Nephron progenitor cell (in vitro differentiated cells): ENCODE results near the gene RASA4B.
A peak's percentile ranks its signal among the peaks of the same experiment; 100 is the strongest.
"Not testable (repeated sequence)": the region's sequence is repeated elsewhere in the genome, so short reads cannot be mapped to it uniquely, and the experiment has no call there.

ENCODE experiments used
- DNase-seq: peaks from one replicate; pipeline ENCODE4 v3.0.0; 2021
- H3K27ac Mint-ChIP-seq: 2 replicates; pipeline ENCODE4 v1.8.0; 2021; ENCODE audit warnings: mild to moderate bottlenecking, moderate library complexity, mixed read lengths
- H3K27me3 Mint-ChIP-seq: 2 replicates; pipeline ENCODE4 v1.8.0; 2021; ENCODE audit warnings: mild to moderate bottlenecking, low read depth, mixed read lengths; ENCODE audit not compliant: poor library complexity
- H3K36me3 Mint-ChIP-seq: 2 replicates; pipeline ENCODE4 v1.8.0; 2021; ENCODE audit warnings: low read depth, mixed read lengths
- H3K4me1 Mint-ChIP-seq: 2 replicates; pipeline ENCODE4 v1.8.0; 2021; ENCODE audit warnings: mixed read lengths
- H3K4me3 Mint-ChIP-seq: 2 replicates; pipeline ENCODE4 v1.8.0; 2021; ENCODE audit warnings: mild to moderate bottlenecking, moderate library complexity, mixed read lengths
- H3K9me3 Mint-ChIP-seq: 2 replicates; pipeline ENCODE4 v1.8.0; 2021; ENCODE audit warnings: mild to moderate bottlenecking, moderate library complexity, mixed read lengths

The RASA4B gene

DNA sequence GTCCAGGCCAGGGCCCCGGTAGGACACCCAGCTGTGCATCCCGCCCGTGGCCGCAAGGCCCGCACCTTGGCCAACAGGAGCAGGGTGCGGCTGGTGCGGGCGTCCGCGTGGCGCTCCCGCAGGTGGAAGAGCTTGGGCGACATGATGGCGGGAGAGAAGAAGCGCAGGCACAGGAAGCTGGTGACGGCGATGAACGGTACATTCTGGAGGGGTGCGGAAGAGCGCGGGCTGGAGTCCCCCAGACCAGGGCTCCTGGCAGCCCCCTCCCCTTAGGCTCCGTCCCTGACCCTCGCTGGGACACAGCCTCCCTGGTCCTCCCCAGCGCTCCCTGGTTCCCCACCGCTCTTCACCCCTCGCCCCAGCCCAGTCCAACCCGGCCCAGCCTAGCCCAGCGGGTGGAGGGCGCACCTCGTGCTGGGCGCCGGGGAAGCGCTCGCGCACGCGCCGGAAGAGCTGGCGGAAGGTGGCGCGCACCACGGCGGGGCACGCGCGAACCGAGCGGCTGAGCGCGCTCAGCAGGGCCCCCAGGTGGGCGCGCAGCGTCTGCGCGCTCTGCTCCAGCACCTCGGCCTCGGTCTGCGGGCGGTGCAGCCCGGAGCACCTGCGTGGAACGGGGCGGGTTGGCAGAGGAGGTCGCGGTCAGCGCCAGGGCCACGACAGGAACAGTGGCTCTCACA, 23.0 kb downstream of the RASA4B start:
- not testable (repeated sequence) for H3K9me3 Mint-ChIP-seq, H3K4me1 Mint-ChIP-seq, H3K27ac Mint-ChIP-seq, H3K27me3 Mint-ChIP-seq, H3K36me3 Mint-ChIP-seq, H3K4me3 Mint-ChIP-seq, DNase-seq

DNA sequence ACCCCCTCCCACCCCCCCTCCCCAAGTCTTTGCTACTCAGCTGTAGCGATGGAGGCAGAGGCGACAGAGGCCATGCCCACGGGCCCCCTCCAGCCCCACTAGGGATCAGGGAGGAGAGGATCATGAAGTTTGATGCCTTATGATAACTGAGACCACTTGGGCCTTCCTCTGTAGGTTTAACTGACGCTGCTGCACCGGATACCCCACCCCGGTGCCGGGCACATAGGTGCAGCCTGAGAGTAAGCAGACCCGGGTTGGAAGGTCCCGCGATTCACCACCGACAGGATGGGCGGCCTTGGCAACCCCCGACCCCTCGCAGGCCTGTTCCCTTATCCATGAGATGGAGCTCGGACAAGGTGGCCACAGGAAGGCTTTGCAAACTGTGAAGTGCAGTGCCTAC, 23.6 kb downstream of the RASA4B start:
- H3K27me3 Mint-ChIP-seq, H3K4me1 Mint-ChIP-seq, H3K4me3 Mint-ChIP-seq, H3K27ac Mint-ChIP-seq, DNase-seq, H3K36me3 Mint-ChIP-seq, H3K9me3 Mint-ChIP-seq: not testable (repeated sequence)

DNA sequence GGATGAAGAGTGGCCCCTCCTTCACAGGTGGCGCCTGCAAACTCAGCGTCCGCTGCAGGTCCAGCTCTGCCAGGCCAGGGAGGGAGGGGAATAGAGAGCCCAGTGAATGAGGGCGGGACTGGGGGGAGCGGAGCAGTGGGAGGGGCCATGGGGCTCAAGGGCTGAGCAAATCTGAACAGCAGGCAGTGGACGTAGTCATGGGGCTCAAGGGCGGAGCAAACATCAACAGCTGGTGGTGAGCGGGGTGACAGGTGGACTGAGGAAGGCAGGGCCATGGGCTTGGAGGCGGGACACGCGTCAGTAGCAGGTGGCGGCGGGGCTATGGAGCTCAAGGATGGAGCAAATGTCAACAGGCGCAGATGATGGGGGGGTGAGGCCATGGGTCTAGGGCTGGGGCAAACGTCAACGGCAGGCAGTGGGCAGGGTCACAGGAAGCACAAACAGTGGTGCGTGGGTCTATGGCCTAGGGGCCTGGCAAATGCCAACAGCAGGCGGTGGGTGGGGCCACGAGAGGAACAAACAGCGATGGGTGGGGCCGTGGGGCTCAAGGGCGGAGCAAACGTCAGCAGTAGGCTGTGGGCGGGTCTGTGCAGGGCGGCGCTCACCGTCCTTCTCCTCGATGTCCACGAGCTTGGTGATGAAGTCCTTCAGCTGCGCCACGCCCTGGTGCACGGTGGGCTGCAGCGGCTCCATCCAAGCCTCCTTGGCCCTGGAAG, 24.2 kb downstream of the RASA4B start:
- H3K36me3 Mint-ChIP-seq, DNase-seq, H3K4me3 Mint-ChIP-seq, H3K4me1 Mint-ChIP-seq, H3K27ac Mint-ChIP-seq, H3K9me3 Mint-ChIP-seq, H3K27me3 Mint-ChIP-seq: not testable (repeated sequence)

DNA sequence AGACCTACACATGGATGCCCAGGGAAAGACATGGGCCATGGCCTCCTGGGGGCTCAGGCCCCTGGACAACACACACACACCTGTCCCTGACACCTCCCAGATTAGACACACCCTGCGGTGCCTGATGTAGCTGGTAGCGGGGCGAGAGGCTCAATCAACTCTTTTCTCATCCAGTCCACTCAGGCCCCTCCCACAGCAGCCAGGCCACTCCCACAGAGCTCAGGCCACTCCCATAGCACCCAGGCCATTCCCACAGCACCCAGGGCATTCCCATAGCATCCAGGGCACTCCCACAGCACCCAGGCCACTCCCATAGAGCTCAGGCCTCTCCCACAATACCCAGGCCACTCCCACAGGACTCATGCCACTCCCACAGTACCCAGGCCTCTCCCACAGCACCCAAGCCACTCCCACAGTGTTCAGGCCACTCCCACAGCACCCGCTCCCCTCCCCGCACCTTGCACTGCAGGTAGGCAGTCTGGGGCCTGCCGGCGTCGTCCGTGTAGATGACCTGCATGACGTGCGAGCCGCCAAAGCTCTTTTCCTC, 27.0 kb downstream of the RASA4B start:
- not testable (repeated sequence) for H3K36me3 Mint-ChIP-seq, H3K4me3 Mint-ChIP-seq, H3K27ac Mint-ChIP-seq, H3K9me3 Mint-ChIP-seq, H3K27me3 Mint-ChIP-seq, H3K4me1 Mint-ChIP-seq
- peak; percentile 80 for DNase-seq

DNA sequence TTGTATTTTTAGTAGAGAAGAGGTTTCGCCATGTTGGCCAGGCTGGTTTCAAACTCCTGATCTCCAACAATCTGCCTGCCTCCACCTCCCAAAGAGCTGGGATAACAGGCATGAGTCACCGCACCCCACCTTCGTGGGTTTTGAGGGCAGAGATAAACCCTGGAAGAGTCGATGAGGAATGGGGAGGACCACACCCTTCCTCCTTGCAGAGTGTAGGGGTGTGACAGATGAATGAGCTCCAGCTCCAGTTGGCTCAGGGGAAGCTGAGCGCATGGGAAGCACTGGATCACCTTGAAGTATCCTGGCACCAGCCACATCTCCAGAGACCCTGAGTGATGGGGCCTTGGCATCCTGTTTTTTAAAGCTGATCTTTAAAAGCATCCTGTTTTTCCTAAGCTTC, 33.3 kb downstream of the RASA4B start:
- not testable (repeated sequence) for DNase-seq, H3K27ac Mint-ChIP-seq, H3K4me3 Mint-ChIP-seq, H3K27me3 Mint-ChIP-seq, H3K4me1 Mint-ChIP-seq, H3K36me3 Mint-ChIP-seq, H3K9me3 Mint-ChIP-seq

DNA sequence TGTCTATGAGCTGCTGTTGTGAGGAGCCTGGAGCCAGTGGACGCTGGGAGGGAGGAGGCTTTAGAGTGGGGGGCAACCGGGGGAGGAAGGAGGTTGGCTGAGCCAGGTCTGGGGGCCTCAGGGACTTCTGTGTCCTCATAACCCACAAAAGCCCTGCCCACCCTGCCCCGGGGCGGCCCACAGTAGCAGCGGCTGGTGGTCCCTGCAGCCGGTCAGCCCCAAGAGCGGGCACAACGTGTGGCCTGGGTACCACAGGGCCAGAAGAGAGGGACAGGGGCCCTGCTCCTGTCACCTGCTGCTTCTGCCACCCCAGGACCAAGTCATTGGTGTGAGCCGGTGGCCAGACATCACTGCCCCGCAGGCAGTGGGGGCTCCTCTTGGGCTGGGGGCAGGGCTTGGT, 35.6 kb downstream of the RASA4B start:
- not testable (repeated sequence) for H3K27me3 Mint-ChIP-seq, DNase-seq, H3K4me1 Mint-ChIP-seq, H3K36me3 Mint-ChIP-seq, H3K4me3 Mint-ChIP-seq, H3K9me3 Mint-ChIP-seq, H3K27ac Mint-ChIP-seq

DNA sequence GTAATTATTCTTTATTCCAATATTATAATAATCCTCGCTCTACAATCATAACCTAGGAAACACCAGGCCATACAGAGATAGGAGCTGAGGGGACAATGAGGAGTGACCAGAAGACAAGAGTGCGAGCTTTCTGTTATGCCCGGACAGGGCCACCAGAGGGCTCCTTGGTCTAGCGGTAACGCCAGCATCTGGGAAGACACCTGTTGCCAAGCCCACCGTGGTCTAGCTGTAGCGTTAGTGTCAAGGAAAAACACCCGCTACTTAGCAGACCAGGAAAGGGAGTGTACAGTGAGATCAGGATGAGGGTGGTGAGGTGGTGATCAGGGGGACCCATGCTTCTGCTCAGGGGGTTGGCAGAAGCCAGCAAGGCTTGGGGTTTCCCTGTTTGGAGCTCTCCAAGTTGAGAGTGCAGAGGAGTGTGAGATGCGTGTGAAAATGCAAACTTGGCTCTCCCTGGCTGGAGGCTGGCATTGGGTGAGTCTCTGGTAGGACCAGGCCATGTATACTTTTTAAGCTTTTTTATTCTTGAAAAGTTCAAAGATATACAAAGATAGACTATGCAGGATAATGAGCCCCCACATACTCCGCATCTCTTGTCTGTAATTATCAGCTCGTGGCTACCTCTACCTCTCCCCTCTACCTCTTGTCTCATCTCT, 37.5 kb downstream of the RASA4B start:
- not testable (repeated sequence) for H3K27me3 Mint-ChIP-seq, H3K9me3 Mint-ChIP-seq, H3K36me3 Mint-ChIP-seq, H3K4me1 Mint-ChIP-seq, H3K4me3 Mint-ChIP-seq
- peak; percentile 66 for DNase-seq
- H3K27ac Mint-ChIP-seq: peak overlapping the region; percentile 50

DNA sequence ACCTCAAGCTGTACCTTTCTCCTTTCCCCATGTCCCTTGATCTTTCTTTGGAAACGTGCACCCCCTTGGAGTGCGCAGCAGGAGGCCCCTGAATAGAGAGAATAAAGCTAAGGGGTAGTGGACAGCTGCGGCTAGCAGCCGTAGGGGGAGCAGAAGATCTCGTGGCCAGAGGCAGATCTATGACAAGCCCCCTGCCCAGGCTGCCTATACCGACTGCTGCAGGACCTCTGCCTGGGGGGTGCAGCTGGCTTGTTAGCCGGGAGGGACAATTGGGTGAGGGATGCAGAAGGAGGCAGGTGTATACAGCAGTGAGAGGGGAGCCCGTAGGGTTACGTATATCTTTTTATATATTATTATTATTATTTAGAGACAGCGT, 38.4 kb downstream of the RASA4B start:
- H3K27ac Mint-ChIP-seq, H3K9me3 Mint-ChIP-seq, H3K4me3 Mint-ChIP-seq, H3K27me3 Mint-ChIP-seq, DNase-seq, H3K4me1 Mint-ChIP-seq, H3K36me3 Mint-ChIP-seq: not testable (repeated sequence)

DNA sequence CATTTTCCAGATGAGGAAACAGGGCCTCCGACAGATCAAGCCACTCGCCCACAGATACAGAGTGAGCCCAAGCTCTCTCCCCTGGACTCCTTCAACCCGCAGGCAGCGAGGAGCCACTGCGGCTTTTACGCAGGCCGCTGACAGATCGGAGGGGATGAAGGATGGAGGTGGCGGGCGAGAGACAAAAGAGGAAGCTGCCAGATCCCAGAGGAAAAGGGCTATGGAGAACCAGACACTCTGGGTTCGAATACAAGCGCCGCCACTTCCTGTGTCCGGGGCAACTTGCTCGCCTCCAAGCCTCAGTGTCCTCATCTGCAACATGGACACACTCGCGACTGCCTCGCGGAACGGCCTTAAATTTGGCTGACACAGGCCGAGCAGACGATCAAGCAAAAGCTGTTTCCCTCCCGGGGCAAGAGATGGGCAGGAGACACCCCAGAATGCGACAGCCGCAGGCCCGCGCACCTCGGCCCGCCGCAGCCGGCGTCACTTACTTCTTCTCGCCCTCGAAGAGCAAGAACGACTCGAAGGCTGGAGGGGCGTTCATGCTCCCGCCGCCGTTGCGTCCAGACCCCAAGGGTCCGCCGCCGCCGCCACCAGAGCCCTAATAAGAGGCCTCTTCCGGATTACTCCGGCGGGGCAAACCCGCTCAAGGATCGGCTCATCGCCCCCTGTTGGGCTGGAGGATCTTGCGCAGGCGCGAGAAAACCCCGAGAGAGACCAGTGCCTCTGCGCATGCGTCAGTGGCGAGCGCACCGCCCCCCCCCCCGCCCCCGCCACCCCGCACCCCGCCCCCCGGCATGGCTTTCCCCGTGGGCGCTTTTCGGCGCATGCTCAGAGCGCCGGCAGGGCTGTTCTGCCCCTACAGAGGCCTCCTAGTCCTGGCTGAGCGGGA, 39.0 kb downstream of the RASA4B start, which contains the start of gene POLR2J:
Gene POLR2J (minus strand): TSS at position 609 of the 895 bp plus-strand sequence. CDS start 62 bp downstream, at position 547.
- not testable (repeated sequence) for H3K27ac Mint-ChIP-seq, H3K36me3 Mint-ChIP-seq, H3K4me1 Mint-ChIP-seq, H3K9me3 Mint-ChIP-seq, H3K27me3 Mint-ChIP-seq
- DNase-seq: peak; percentile 72
- peak within 1 kb of the TSS; percentile 82 for H3K4me3 Mint-ChIP-seq

DNA sequence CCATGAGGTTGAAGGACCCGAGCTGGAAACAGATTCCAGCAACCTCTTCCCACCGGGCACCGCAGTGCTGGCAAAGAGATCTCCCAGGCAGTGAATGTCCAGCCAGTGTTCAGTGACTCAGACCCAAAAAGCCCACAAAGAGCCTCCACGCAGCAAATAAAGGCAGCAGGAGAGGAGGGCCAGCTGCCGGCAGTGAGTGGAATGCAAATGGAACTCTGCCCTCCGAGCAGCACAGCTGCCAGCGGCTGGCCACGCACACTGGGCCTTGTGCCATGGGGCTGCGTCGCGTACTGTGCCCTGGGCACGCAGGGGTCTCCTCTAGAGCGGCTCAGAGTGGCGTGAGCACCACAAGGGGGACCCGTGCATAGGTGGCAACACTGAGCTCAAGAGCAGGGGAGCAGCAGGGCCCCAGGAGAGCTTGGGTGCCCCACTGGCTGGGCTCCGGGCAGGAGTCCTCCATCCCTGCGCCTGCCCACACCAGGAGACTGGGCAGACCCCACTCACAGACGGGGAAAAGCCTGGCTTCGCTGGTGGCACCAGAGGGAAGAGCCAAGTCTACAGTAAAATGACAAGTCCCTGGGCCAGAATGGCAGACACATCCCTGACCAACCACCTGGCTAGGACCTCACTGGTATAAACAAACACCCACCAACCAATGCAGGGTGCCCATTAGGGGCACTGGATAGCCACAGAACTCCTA, 42.7 kb downstream of the RASA4B start:
- not testable (repeated sequence) for H3K4me1 Mint-ChIP-seq, H3K36me3 Mint-ChIP-seq, H3K27ac Mint-ChIP-seq, H3K9me3 Mint-ChIP-seq, DNase-seq, H3K4me3 Mint-ChIP-seq, H3K27me3 Mint-ChIP-seq

DNA sequence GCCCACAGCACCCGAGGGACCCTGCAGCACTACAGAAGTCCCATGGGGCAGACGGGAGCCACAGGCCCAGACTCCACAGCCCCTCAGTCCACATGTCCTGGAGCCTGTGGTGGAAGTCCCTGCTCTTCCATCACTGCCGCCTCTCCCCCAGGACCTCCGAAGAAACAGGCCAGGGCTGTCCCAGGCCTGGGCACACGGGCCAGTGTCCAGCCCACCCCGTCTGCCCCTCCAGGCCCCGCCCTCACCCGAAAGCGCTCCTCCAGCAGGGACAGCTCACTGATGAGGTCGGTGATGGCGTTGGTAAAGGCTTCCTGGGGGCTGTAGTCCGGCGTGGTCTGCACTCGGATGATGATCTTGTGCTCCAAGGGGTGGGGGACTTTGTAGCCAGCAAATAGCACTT, 43.5 kb downstream of the RASA4B start:
- not testable (repeated sequence) for H3K36me3 Mint-ChIP-seq, H3K27ac Mint-ChIP-seq, DNase-seq, H3K27me3 Mint-ChIP-seq, H3K4me3 Mint-ChIP-seq, H3K9me3 Mint-ChIP-seq, H3K4me1 Mint-ChIP-seq
